Keratinocyte (primary cell): ENCODE results near the gene HMCN1.

Source experiments
- CTCF ChIP-seq, 3 experiments: IDR thresholded peaks in 1 of 3; conservative IDR thresholded peaks in 1 of 3; optimal IDR thresholded peaks in 1 of 3; 2 replicates in 2 of 3; 3 replicates in 1 of 3; pipeline versions ENCODE3 to v1.5.1; 2011; ENCODE audit warnings: low read length in 3 of 3, mild to moderate bottlenecking in 3 of 3, moderate library complexity in 2 of 3, control low read depth in 1 of 3, inconsistent platforms in 1 of 3; ENCODE audit not compliant: insufficient read depth in 2 of 3; ENCODE audit errors: extremely low read depth in 1 of 3
- EZH2 ChIP-seq: IDR thresholded peaks from one replicate; pipeline ENCODE4 v1.6.1; 2012; ENCODE audit warnings: inconsistent platforms, mild to moderate bottlenecking, low read length, moderate library complexity

DNA sequence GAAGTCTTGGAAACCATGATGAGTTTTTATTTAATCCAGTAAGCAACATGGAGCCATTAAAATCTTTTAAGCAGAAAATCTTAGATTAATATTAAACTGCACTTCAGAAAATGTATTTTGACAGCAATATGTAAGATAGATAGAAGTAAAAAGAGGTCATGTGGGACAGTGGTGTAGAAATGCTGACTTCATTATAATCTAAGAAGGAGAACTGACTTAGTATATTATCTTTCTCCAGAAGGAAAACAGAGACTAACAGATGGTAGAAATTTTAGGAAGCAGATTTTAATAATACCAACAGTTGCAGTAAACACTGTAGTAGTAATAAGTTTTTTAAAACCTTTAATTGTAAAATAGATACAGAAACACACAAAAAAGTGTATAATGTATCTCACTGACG is 367.9 kb downstream of the HMCN1 start:
- TF ChIP-seq CTCF (optimal IDR thresholded peaks at IDR 0.05 in 1 of 3, IDR thresholded peaks at IDR 0.05 in 1 of 3, conservative IDR thresholded peaks at IDR 0.05 in 1 of 3; ENCODE audit: extremely low read depth in 1 of 3, insufficient read depth in 2 of 3, low read length in 3 of 3): no peak
- TF ChIP-seq EZH2: no peak
